DOHH2 (cell line): Measurements from ENCODE around the gene KAT2B.

Experiments used
- H3F3A ChIP-seq: fragments of 200-600 bp; sonication (generic), shearing (Covaris generic); 2 replicates; pipeline ENCODE4 v1.6.0; 2016; ENCODE audit warnings: antibody characterized with exemption, mild to moderate bottlenecking; ENCODE audit not compliant: control insufficient read depth, insufficient read depth
- H3K27ac ChIP-seq: fragments of 200-600 bp; sonication (generic); 2 replicates; pipeline ENCODE4 v1.5.1; 2014; ENCODE audit warnings: low read depth, mild to moderate bottlenecking, low read length, moderate library complexity
- H3K27me3 ChIP-seq: fragments of 200-600 bp; sonication (generic); 2 replicates; pipeline ENCODE4 v1.6.1; 2014; ENCODE audit warnings: mild to moderate bottlenecking, low read length, mixed read lengths; ENCODE audit not compliant: control insufficient read depth
- H3K36me3 ChIP-seq: fragments of 200-600 bp; sonication (generic); 2 replicates; pipeline ENCODE4 v1.6.1; 2014; ENCODE audit warnings: mild to moderate bottlenecking, low read length, moderate library complexity, mixed read lengths; ENCODE audit not compliant: control insufficient read depth
- H3K4me1 ChIP-seq: fragments of 200-600 bp; sonication (generic); 2 replicates; pipeline ENCODE4 v1.6.1; 2014; ENCODE audit warnings: mild to moderate bottlenecking, low read length, mixed read lengths; ENCODE audit not compliant: control insufficient read depth
- H3K4me2 ChIP-seq: fragments of 200-600 bp; sonication (generic); 2 replicates; pipeline ENCODE4 v1.6.0; 2014; ENCODE audit warnings: mild to moderate bottlenecking, low read length, moderate library complexity
- H3K4me3 ChIP-seq: fragments of 200-600 bp; sonication (generic); 2 replicates; pipeline ENCODE4 v1.5.1; 2014; ENCODE audit warnings: mild to moderate bottlenecking, low read length, mixed read lengths
- H3K79me2 ChIP-seq: fragments of 200-600 bp; sonication (generic); 2 replicates; pipeline ENCODE4 v1.6.1; 2014; ENCODE audit warnings: mild to moderate bottlenecking, low read length, mixed read lengths; ENCODE audit not compliant: control insufficient read depth
- H3K9me2 ChIP-seq: fragments of 200-600 bp; sonication (generic); replicated peaks from 2 replicates; pipeline ENCODE4 v1.6.1; 2014; ENCODE audit warnings: mild to moderate bottlenecking, low read length, mixed read lengths; ENCODE audit not compliant: control insufficient read depth
- H3K9me3 ChIP-seq: fragments of 200-600 bp; sonication (generic); 2 replicates; pipeline ENCODE4 v1.6.1; 2014; ENCODE audit warnings: antibody characterized with exemption, low read length, mixed read lengths; ENCODE audit not compliant: control insufficient read depth, insufficient read depth
- H4K20me1 ChIP-seq: fragments of 200-600 bp; sonication (generic); 2 replicates; pipeline ENCODE4 v1.6.0; 2014; ENCODE audit warnings: low read depth, mild to moderate bottlenecking, antibody characterized with exemption, low read length, moderate library complexity; ENCODE audit not compliant: control insufficient read depth, insufficient read depth
- CTCF ChIP-seq: fragments of 200-600 bp; sonication (generic); IDR thresholded peaks from one replicate; pipeline ENCODE4 v1.5.1; 2014; ENCODE audit warnings: antibody characterized with exemption, mild to moderate bottlenecking, low read depth, low read length; ENCODE audit not compliant: poor library complexity, severe bottlenecking
- EZH2phosphoT487 ChIP-seq: fragments of 200-600 bp; sonication (generic); IDR thresholded peaks from 2 replicates; pipeline ENCODE4 v1.6.1; 2017; ENCODE audit warnings: borderline replicate concordance, mild to moderate bottlenecking, antibody characterized with exemption, low read length, moderate library complexity, mixed read lengths

KAT2B gene

GRCh38 chr3:20073683-20074082, 33.4 kb downstream of the KAT2B start:
- Histone ChIP-seq H3K4me3 (no peak overlapping the region), H3K9me3 (no peaks in the 10 kb centered on the region), H3K4me1 (no peaks in the 10 kb centered on the region), H3K4me2 (no peak overlapping the region), H3K9me2 (no peaks in the 10 kb centered on the region), H3K27ac (no peak overlapping the region), H3K79me2 (peaks cover 10% of the 10 kb centered on the region), H4K20me1 (no peaks in the 10 kb centered on the region), H3K36me3 (no peaks in the 10 kb centered on the region), H3F3A (no peaks in the 10 kb centered on the region), H3K27me3 (no peaks in the 10 kb centered on the region)
- TF ChIP-seq EZH2phosphoT487 (no peak), CTCF (no peak)

GRCh38 chr3:20074226-20075063, 34.2 kb downstream of the KAT2B start:
- Histone ChIP-seq H3K9me3 (no peaks in the 10 kb centered on the region), H3K4me1 (no peaks in the 10 kb centered on the region), H3K27me3 (no peaks in the 10 kb centered on the region), H3K36me3 (no peaks in the 10 kb centered on the region), H3K4me3 (no peak overlapping the region), H3K4me2 (no peak overlapping the region), H3F3A (no peaks in the 10 kb centered on the region), H3K9me2 (no peaks in the 10 kb centered on the region), H4K20me1 (no peaks in the 10 kb centered on the region), H3K79me2 (peaks cover 5% of the 10 kb centered on the region; the same call in 1 of the 2 replicates), H3K27ac (no peak overlapping the region)
- TF ChIP-seq EZH2phosphoT487 (no peak), CTCF (no peak)

- Histone ChIP-seq H3K4me3 (no peak overlapping the region), H4K20me1 (no peaks in the 10 kb centered on the region), H3K9me3 (no peaks in the 10 kb centered on the region), H3K4me1 (no peaks in the 10 kb centered on the region), H3K36me3 (no peaks in the 10 kb centered on the region), H3K9me2 (no peaks in the 10 kb centered on the region), H3F3A (no peaks in the 10 kb centered on the region), H3K27me3 (no peaks in the 10 kb centered on the region), H3K79me2 (no peaks in the 10 kb centered on the region), H3K27ac (no peak overlapping the region), H3K4me2 (no peak overlapping the region)
- TF ChIP-seq EZH2phosphoT487: no peak
Observed at GRCh38 chr3:20075197-20075596, 35.0 kb downstream of the KAT2B start.

GRCh38 chr3:20076296-20076997, 36.2 kb downstream of the KAT2B start:
- Histone ChIP-seq H3K79me2 (no peaks in the 10 kb centered on the region), H3K36me3 (no peaks in the 10 kb centered on the region; the same call in 1 of the 2 replicates), H3K27ac (no peak overlapping the region), H3K4me1 (peaks cover 6% of the 10 kb centered on the region), H3K27me3 (no peaks in the 10 kb centered on the region), H3F3A (no peaks in the 10 kb centered on the region), H3K9me2 (no peaks in the 10 kb centered on the region), H3K9me3 (no peaks in the 10 kb centered on the region), H3K4me3 (no peak overlapping the region), H3K4me2 (no peak overlapping the region), H4K20me1 (no peaks in the 10 kb centered on the region)
- TF ChIP-seq CTCF: no peak
- no peak for TF ChIP-seq EZH2phosphoT487
